IMR-90 (cell line): Measurements from ENCODE around the gene CLASP1. TPM values are rescaled to one million over a fixed set of nuclear protein-coding genes. Genes with fewer than 3 reads are reported as not detected.
A peak's percentile ranks its signal among the peaks of the same experiment; 100 is the strongest.

Source experiments
- ATAC-seq: fragments of 200-7000 bp; cut with Tn5 transposase; 2 replicates; pipeline ENCODE4 v1.9.1; 2020; ENCODE audit warnings: low read depth, mild to moderate bottlenecking, moderate library complexity
- BruUV-seq: library from RNA; stranded (reverse); fragments of 400-500 nt; replicated peaks from 2 replicates; lab custom pipeline; 2021; lab: Mats Ljungman, UMichigan
- CTCF ChIA-PET: fragments of 300-600 bp; formaldehyde crosslinking; extraction: SDS; loops from one replicate; lab custom pipeline; 2021; ENCODE audit warnings: antibody characterized with exemption; lab: Yijun Ruan, JAX
- POLR2A ChIA-PET: fragments of 300-600 bp; sonication (Branson Sonifier 250); formaldehyde crosslinking; loops from one replicate; lab custom pipeline; 2022; ENCODE audit warnings: antibody characterized with exemption; ENCODE audit not compliant: unreplicated experiment; lab: Charles Lee
- DNase-seq: peaks from one replicate; pipeline ENCODE4 v3.0.0; 2013
- H2AFZ ChIP-seq: replicated peaks from 2 replicates; pipeline ENCODE3; 2013; ENCODE audit warnings: low read length, mild to moderate bottlenecking; ENCODE audit not compliant: poor library complexity
- H2AK5ac ChIP-seq: 2 replicates; pipeline ENCODE4 v1.6.1; 2013; ENCODE audit warnings: low read depth, low read length, inconsistent platforms
- H2AK9ac ChIP-seq: replicated peaks from 2 replicates; pipeline ENCODE3; 2013; ENCODE audit warnings: mild to moderate bottlenecking, low read depth, low read length, moderate library complexity; ENCODE audit not compliant: poor library complexity
- H2BK120ac ChIP-seq: 2 replicates; pipeline ENCODE4 v1.6.1; 2013; ENCODE audit warnings: low read depth, low read length, inconsistent platforms
- H2BK15ac ChIP-seq: 3 replicates; pipeline ENCODE4 v1.6.1; 2013; ENCODE audit warnings: low read depth, low read length, inconsistent platforms
- H2BK20ac ChIP-seq: 2 replicates; pipeline ENCODE4 v1.6.1; 2013; ENCODE audit warnings: low read depth, mild to moderate bottlenecking, inconsistent platforms, low read length, moderate library complexity
- H2BK5ac ChIP-seq: 2 replicates; pipeline ENCODE4 v1.6.1; 2013; ENCODE audit warnings: mild to moderate bottlenecking, low read depth, low read length, inconsistent platforms; ENCODE audit not compliant: poor library complexity, severe bottlenecking
- H3K14ac ChIP-seq: replicated peaks from 2 replicates; pipeline ENCODE4 v1.6.1; 2013; ENCODE audit warnings: low read depth, low read length, inconsistent platforms
- H3K18ac ChIP-seq: 2 replicates; pipeline ENCODE4 v1.6.1; 2013; ENCODE audit warnings: low read depth, low read length, control low read depth
- H3K23ac ChIP-seq: 2 replicates; pipeline ENCODE4 v1.6.1; 2013; ENCODE audit warnings: low read depth, low read length, inconsistent platforms
- H3K27ac ChIP-seq: 2 replicates; pipeline ENCODE4 v1.5.1; 2013; ENCODE audit warnings: mild to moderate bottlenecking, control low read depth, low read length; ENCODE audit not compliant: insufficient read depth
- H3K27me3 ChIP-seq: 2 replicates; pipeline ENCODE4 v1.6.1; 2013; ENCODE audit warnings: low read length; ENCODE audit not compliant: control insufficient read depth, insufficient read depth
- H3K36me3 ChIP-seq: 2 replicates; pipeline ENCODE4 v1.6.1; 2013; ENCODE audit warnings: low read length, mixed read lengths; ENCODE audit not compliant: control insufficient read depth, insufficient read depth
- H3K4ac ChIP-seq: 2 replicates; pipeline ENCODE4 v1.6.1; 2013; ENCODE audit warnings: low read depth, low read length, inconsistent platforms
- H3K4me1 ChIP-seq: 2 replicates; pipeline ENCODE4 v1.6.1; 2013; ENCODE audit warnings: low read length, mixed read lengths; ENCODE audit not compliant: control insufficient read depth, insufficient read depth
- H3K4me2 ChIP-seq: 2 replicates; pipeline ENCODE4 v1.6.1; 2013; ENCODE audit warnings: low read depth, mild to moderate bottlenecking, control low read depth, low read length, moderate library complexity
- H3K4me3 ChIP-seq: 2 replicates; pipeline ENCODE4 v1.5.1; 2013; ENCODE audit warnings: low read depth, mild to moderate bottlenecking, control low read depth, low read length, moderate library complexity; ENCODE audit not compliant: insufficient read depth
- H3K56ac ChIP-seq: 2 replicates; pipeline ENCODE4 v1.6.1; 2013; ENCODE audit warnings: low read length, inconsistent platforms; ENCODE audit not compliant: insufficient read depth; ENCODE audit errors: extremely low read depth
- H3K79me1 ChIP-seq, 2 experiments: 2 replicates each; pipeline ENCODE4 v1.6.1; 2013; ENCODE audit warnings: low read length in 2 of 2, inconsistent platforms in 1 of 2, low read depth in 1 of 2
- H3K9ac ChIP-seq: 2 replicates; pipeline ENCODE4 v1.6.1; 2013; ENCODE audit warnings: low read depth, low read length, control low read depth
- H3K9me1 ChIP-seq: 2 replicates; pipeline ENCODE4 v1.6.1; 2013; ENCODE audit warnings: low read length, inconsistent platforms; ENCODE audit not compliant: insufficient read depth
- H3K9me3 ChIP-seq: 2 replicates; pipeline ENCODE4 v1.6.1; 2013; ENCODE audit warnings: low read length; ENCODE audit not compliant: control insufficient read depth, insufficient read depth
- H4K20me1 ChIP-seq: 2 replicates; pipeline ENCODE4 v1.6.1; 2013; ENCODE audit warnings: low read length, inconsistent platforms; ENCODE audit not compliant: insufficient read depth
- H4K5ac ChIP-seq: 2 replicates; pipeline ENCODE4 v1.6.1; 2013; ENCODE audit warnings: mild to moderate bottlenecking, low read depth, low read length, control low read depth
- H4K8ac ChIP-seq, 2 experiments: 2 replicates each; pipeline ENCODE4 v1.6.1; 2013; ENCODE audit warnings: low read depth in 2 of 2, low read length in 2 of 2, control low read depth in 1 of 2, inconsistent platforms in 1 of 2
- H4K91ac ChIP-seq: 2 replicates; pipeline ENCODE4 v1.6.1; 2013; ENCODE audit warnings: low read depth, low read length, inconsistent platforms; ENCODE audit not compliant: insufficient read depth
- BHLHE40 ChIP-seq: fragments of 150-350 bp; IDR thresholded peaks from 2 replicates; pipeline ENCODE4 v1.6.1; 2016; ENCODE audit warnings: mild to moderate bottlenecking, low read depth, low read length
- CEBPB ChIP-seq: IDR thresholded peaks from 2 replicates; pipeline ENCODE4 v1.6.1; 2012; ENCODE audit warnings: low read depth, low read length, improper control_type of control experiment
- CHD1 ChIP-seq: IDR thresholded peaks from 2 replicates; pipeline ENCODE4 v1.6.1; 2012; ENCODE audit warnings: low read depth, low read length, improper control_type of control experiment
- CTCF ChIP-seq: conservative IDR thresholded peaks from 2 replicates; pipeline ENCODE4 v1.5.1; 2012; ENCODE audit warnings: mild to moderate bottlenecking, low read depth, low read length, improper control_type of control experiment
- FOS ChIP-seq: fragments of 150-350 bp; IDR thresholded peaks from 2 replicates; pipeline ENCODE4 v1.6.1; 2016; ENCODE audit warnings: low read depth, low read length
- MAZ ChIP-seq: IDR thresholded peaks from 2 replicates; pipeline ENCODE4 v1.6.1; 2012; ENCODE audit warnings: low read depth, mild to moderate bottlenecking, low read length, improper control_type of control experiment, moderate library complexity, borderline replicate concordance
- MXI1 ChIP-seq: IDR thresholded peaks from 2 replicates; pipeline ENCODE4 v1.6.1; 2012; ENCODE audit warnings: low read depth, mild to moderate bottlenecking, low read length, moderate library complexity, borderline replicate concordance
- NFE2L2 ChIP-seq: fragments of 150-350 bp; IDR thresholded peaks from 2 replicates; pipeline ENCODE4 v1.6.1; 2016; ENCODE audit warnings: low read depth, mild to moderate bottlenecking, low read length
- POLR2A ChIP-seq: IDR thresholded peaks from 2 replicates; pipeline ENCODE4 v1.6.1; 2012; ENCODE audit warnings: mild to moderate bottlenecking, low read depth, low read length
- RAD21 ChIP-seq: IDR thresholded peaks from 2 replicates; pipeline ENCODE4 v1.6.1; 2012; ENCODE audit warnings: low read length, improper control_type of control experiment
- RCOR1 ChIP-seq: IDR thresholded peaks from 2 replicates; pipeline ENCODE4 v1.6.1; 2012; ENCODE audit warnings: mild to moderate bottlenecking, low read length, improper control_type of control experiment; ENCODE audit not compliant: insufficient replicate concordance
- RFX5 ChIP-seq: IDR thresholded peaks from 2 replicates; pipeline ENCODE4 v1.8.0; 2012; ENCODE audit warnings: low read depth, mild to moderate bottlenecking, low read length, moderate library complexity
- SMC3 ChIP-seq: fragments of 150-350 bp; IDR thresholded peaks from 2 replicates; pipeline ENCODE4 v1.6.1; 2016; ENCODE audit warnings: low read depth, mild to moderate bottlenecking, antibody characterized with exemption, low read length, moderate library complexity
- USF2 ChIP-seq: fragments of 150-350 bp; IDR thresholded peaks from 2 replicates; pipeline ENCODE4 v1.6.1; 2017; ENCODE audit warnings: mild to moderate bottlenecking, antibody characterized with exemption, low read length, low read depth
- WGBS, 2 experiments: methylation state at CpG; one replicate each; pipeline versions ENCODE4 v1.1.5 to v1.1.7; 2013; ENCODE audit warnings: missing lambda C conversion rate in 2 of 2; ENCODE audit not compliant: insufficient read length in 1 of 2; ENCODE audit errors: extremely low coverage in 2 of 2; 5-methylcytosine and 5-hydroxymethylcytosine counted together
- dilution Hi-C: fragments of 300-500 bp; cut with HindIII; formaldehyde crosslinking; loops from one replicate; pipeline ENCODE4 v1.14.3; 2018; ENCODE audit warnings: low sequenced_read_pairs; ENCODE audit not compliant: unreplicated experiment
- in situ Hi-C: fragments of 300-500 bp; cut with MboI; formaldehyde crosslinking; loops from 3 replicates; pipeline ENCODE4 v1.14.3; 2019; ENCODE audit warnings: low sequenced_read_pairs, inconsistent platforms, mixed read lengths
- intact Hi-C: fragments of 100-400 bp; cut with micrococcal nuclease; formaldehyde crosslinking; loops from 2 replicates; pipeline ENCODE4 v1.10.0; 2022
- polyA plus RNA-seq, 3 experiments: library from polyadenylated mRNA; depleted of rRNA; stranded (reverse); fragments of >200 nt; gene quantifications; 2 replicates each; pipeline ENCODE4 v1.2.3, GENCODE V29; 2012; ENCODE audit warnings: low replicate concordance in 1 of 3
- total RNA-seq: library from RNA; depleted of rRNA; stranded (reverse); fragments of >200 nt; gene quantifications from 2 replicates; pipeline ENCODE4 v1.2.3, GENCODE V29; 2012
- TF ChIP-seq, protein P1 (sequence below): fragments of 150-350 bp; IDR thresholded peaks from 2 replicates; pipeline ENCODE4 v1.6.1; 2016; ENCODE audit warnings: low read depth, mild to moderate bottlenecking, low read length, moderate library complexity, borderline replicate concordance

The CLASP1 gene
- total and polyA plus RNA-seq, 2 of the 4 experiments (the other 2 are of a cell fraction), result 12.3 to 33.7 TPM

- DNase-seq, result peak; percentile 31
- POLR2A ChIA-PET, result no interaction called here
- TF ChIP-seq POLR2A (no peak), RFX5 (no peak), RCOR1 (no peak), CTCF (no peak), NFE2L2 (no peak), BHLHE40 (no peak), CHD1 (no peak), MXI1 (no peak), RAD21 (no peak), MAZ (no peak), SMC3 (no peak), FOS (no peak), USF2 (no peak), CEBPB (no peak)
- TF ChIP-seq, protein P1, sequence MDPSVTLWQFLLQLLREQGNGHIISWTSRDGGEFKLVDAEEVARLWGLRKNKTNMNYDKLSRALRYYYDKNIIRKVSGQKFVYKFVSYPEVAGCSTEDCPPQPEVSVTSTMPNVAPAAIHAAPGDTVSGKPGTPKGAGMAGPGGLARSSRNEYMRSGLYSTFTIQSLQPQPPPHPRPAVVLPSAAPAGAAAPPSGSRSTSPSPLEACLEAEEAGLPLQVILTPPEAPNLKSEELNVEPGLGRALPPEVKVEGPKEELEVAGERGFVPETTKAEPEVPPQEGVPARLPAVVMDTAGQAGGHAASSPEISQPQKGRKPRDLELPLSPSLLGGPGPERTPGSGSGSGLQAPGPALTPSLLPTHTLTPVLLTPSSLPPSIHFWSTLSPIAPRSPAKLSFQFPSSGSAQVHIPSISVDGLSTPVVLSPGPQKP, result no peak
These were observed 170.1 kb downstream of the CLASP1 start for GRCh38 chr2:121478996-121479745.

More at GRCh38 chr2:121478996-121479745, 170.1 kb downstream of the CLASP1 start:
- Histone ChIP-seq H3K56ac (no peak overlapping the region), H3K23ac (no peak overlapping the region), H3K36me3 (no peaks in the 10 kb centered on the region), H4K5ac (peak overlapping the region; percentile 24; the same call in 1 of the 2 replicates), H4K8ac (no peak overlapping the region), H2BK15ac (no peak overlapping the region), H3K18ac (no peak overlapping the region), H3K4me1 (peaks cover 27% of the 10 kb centered on the region), H3K27ac (peak overlapping the region; percentile 52; the same call in 1 of the 2 replicates), H2BK20ac (no peak overlapping the region; the same call in 1 of the 2 replicates), H2AK9ac (no peak overlapping the region), H2BK120ac (no peak overlapping the region), H3K4me2 (no peak overlapping the region), H3K27me3 (no peaks in the 10 kb centered on the region), H2AK5ac (peak overlapping the region; percentile 45; the same call in 1 of the 2 replicates), H3K14ac (no peak overlapping the region), H3K9ac (no peak overlapping the region), H2AFZ (no peak overlapping the region), H2BK5ac (peak overlapping the region; percentile 86), H4K20me1 (peaks cover 29% of the 10 kb centered on the region), H3K79me1 (peaks cover 37 to 68% of the 10 kb centered on the region in 2 experiments), H3K4ac (peak overlapping the region; percentile 68; the same call in 1 of the 2 replicates), H4K91ac (no peak overlapping the region), H3K9me1 (peaks cover 24% of the 10 kb centered on the region), H3K4me3 (no peak overlapping the region), H3K9me3 (no peaks in the 10 kb centered on the region)
- CTCF ChIA-PET, result interaction anchor here (0.8 kb wide), 2 partner anchors 49 to 77 kb away, joined by 3 read pairs; no protein-coding TSS in a partner anchor
- BruUV-seq, result no TSS peak
- WGBS, 2 experiments, result no CpG with 5 or more reads among the region's 6 CpGs
- in situ Hi-C loops (no loop called here), intact Hi-C loops (no loop called here), dilution Hi-C loops (no loop called here)
- no peak for ATAC-seq
